Suppressor macrophage treated with lipopolysaccharide for 4 hours (primary cell): Measurements from ENCODE around the gene TAPBP.

Source experiments
- DNase-seq: peaks from one replicate; pipeline ENCODE4 v3.0.0-alpha.2; 2020

Gene TAPBP

GRCh38 chr6:33318426-33319073, 4.7 kb upstream of the TAPBP start:
- no peak for DNase-seq

GRCh38 chr6:33317669-33318425, 4.0 kb upstream of the TAPBP start, which contains the start of gene ZBTB22:
ZBTB22 (minus strand) TSS chr6:33317744; CDS start chr6:33316916, 828 bp downstream.
- DNase-seq = peak; percentile 98

GRCh38 chr6:33317419-33317668, 3.5 kb upstream of the TAPBP start:
- no peak for DNase-seq

GRCh38 chr6:33316603-33317418, 2.9 kb upstream of the TAPBP start:
- DNase-seq = no peak

- DNase-seq = no peak
Measured at GRCh38 chr6:33315793-33316602, 2.1 kb upstream of the TAPBP start.

- peak; percentile 13 for DNase-seq
Measured at GRCh38 chr6:33314943-33315792, 1.3 kb upstream of the TAPBP start.

- peak; percentile 95 for DNase-seq
Measured at GRCh38 chr6:33314515-33314942, 651 bp upstream of the TAPBP start.

- DNase-seq = peak; percentile 87
Measured at GRCh38 chr6:33313105-33313708, 671 bp downstream of the TAPBP start.

- peak; percentile 68 for DNase-seq
Measured at GRCh38 chr6:33312361-33313104, 1.3 kb downstream of the TAPBP start.

GRCh38 chr6:33306356-33306755, 7.5 kb downstream of the TAPBP start:
- no peak for DNase-seq

- no peak for DNase-seq
Measured at GRCh38 chr6:33305052-33305451, 8.8 kb downstream of the TAPBP start.

- DNase-seq = no peak
Measured at GRCh38 chr6:33304216-33304615, 9.7 kb downstream of the TAPBP start.

GRCh38 chr6:33301877-33302276, 12.0 kb downstream of the TAPBP start:
- DNase-seq = no peak

GRCh38 chr6:33299237-33299944, 14.5 kb downstream of the TAPBP start:
- DNase-seq = peak; percentile 94

GRCh38 chr6:33298773-33299236, 15.1 kb downstream of the TAPBP start, which contains the start of gene RGL2:
RGL2 (minus strand) TSS chr6:33298942; CDS start chr6:33298610, 332 bp downstream.
- peak; percentile 58 for DNase-seq

- DNase-seq = peak; percentile 61
Measured at GRCh38 chr6:33297956-33298772, 15.7 kb downstream of the TAPBP start.

GRCh38 chr6:33297406-33297955, 16.4 kb downstream of the TAPBP start:
- peak; percentile 28 for DNase-seq

GRCh38 chr6:33296797-33297405, 17.0 kb downstream of the TAPBP start:
- DNase-seq = no peak
